ENCODE results near the gene MYO15A.

Gene MYO15A

GRCh38 chr17:18146980-18147379 lies 38.4 kb downstream of the MYO15A start:
- Histone ChIP-seq H3K36me3 (ENCODE audit: control insufficient read depth, insufficient read depth, low read length) (no peaks in the 10 kb centered on the region), H3K4me2 (ENCODE audit: low read length) (no peak overlapping the region), H3K4me3 (ENCODE audit: low read depth, low read length) (no peak overlapping the region), H3K27me3 (ENCODE audit: control insufficient read depth, insufficient read depth, low read length) (no peaks in the 10 kb centered on the region), H2AFZ (no peak overlapping the region), H3K9ac (no peak overlapping the region), H3K79me2 (no peaks in the 10 kb centered on the region), H3K9me3 (ENCODE audit: control insufficient read depth, low read length) (no peaks in the 10 kb centered on the region), H3K27ac (no peak overlapping the region), H3K4me1 (no peaks in the 10 kb centered on the region)
- TF ChIP-seq, protein P1, sequence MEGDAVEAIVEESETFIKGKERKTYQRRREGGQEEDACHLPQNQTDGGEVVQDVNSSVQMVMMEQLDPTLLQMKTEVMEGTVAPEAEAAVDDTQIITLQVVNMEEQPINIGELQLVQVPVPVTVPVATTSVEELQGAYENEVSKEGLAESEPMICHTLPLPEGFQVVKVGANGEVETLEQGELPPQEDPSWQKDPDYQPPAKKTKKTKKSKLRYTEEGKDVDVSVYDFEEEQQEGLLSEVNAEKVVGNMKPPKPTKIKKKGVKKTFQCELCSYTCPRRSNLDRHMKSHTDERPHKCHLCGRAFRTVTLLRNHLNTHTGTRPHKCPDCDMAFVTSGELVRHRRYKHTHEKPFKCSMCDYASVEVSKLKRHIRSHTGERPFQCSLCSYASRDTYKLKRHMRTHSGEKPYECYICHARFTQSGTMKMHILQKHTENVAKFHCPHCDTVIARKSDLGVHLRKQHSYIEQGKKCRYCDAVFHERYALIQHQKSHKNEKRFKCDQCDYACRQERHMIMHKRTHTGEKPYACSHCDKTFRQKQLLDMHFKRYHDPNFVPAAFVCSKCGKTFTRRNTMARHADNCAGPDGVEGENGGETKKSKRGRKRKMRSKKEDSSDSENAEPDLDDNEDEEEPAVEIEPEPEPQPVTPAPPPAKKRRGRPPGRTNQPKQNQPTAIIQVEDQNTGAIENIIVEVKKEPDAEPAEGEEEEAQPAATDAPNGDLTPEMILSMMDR (IDR thresholded peaks at IDR 0.05): no peak

GRCh38 chr17:18148586-18148985 lies 40.0 kb downstream of the MYO15A start:
- no peaks in the 10 kb centered on the region for H3K36me3 ChIP-seq (ENCODE audit: control insufficient read depth, insufficient read depth, low read length)
- H3K9ac ChIP-seq: no peak overlapping the region
- no peaks in the 10 kb centered on the region for H3K9me3 ChIP-seq (ENCODE audit: control insufficient read depth, low read length)
- H3K27me3 ChIP-seq (ENCODE audit: control insufficient read depth, insufficient read depth, low read length): no peaks in the 10 kb centered on the region
- no peak overlapping the region for H3K4me2 ChIP-seq (ENCODE audit: low read length)
- H2AFZ ChIP-seq: no peak overlapping the region
- H3K79me2 ChIP-seq: no peaks in the 10 kb centered on the region
- TF ChIP-seq, protein P1 (IDR thresholded peaks at IDR 0.05): no peak
- no peak overlapping the region for H3K27ac ChIP-seq
- H3K4me3 ChIP-seq (ENCODE audit: low read depth, low read length): no peak overlapping the region
- H3K4me1 ChIP-seq: no peaks in the 10 kb centered on the region

DNA sequence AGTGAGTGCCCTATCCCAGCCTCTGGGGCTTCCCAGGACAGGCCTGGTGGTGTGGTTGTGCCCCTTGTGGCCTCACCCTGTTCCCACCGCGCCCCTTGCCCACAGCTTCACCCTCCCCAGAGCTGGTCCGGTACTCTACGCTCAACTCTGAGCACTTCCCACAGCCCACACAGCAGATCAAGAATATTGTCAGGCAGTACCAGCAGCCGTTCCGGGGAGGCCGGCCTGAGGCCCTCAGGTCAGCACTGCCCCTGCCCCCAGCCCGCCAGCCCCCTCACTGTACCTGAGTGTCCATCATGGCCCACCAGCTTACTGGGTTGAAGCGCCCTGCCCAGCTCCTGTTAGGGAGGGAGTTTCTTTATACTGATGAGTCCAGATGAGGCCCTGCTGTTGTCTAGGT lies 42.7 kb downstream of the MYO15A start:
- Histone ChIP-seq H3K9me3 (ENCODE audit: control insufficient read depth, low read length) (no peaks in the 10 kb centered on the region), H3K9ac (no peak overlapping the region)
- TF ChIP-seq, protein P1 (IDR thresholded peaks at IDR 0.05): no peak

DNA sequence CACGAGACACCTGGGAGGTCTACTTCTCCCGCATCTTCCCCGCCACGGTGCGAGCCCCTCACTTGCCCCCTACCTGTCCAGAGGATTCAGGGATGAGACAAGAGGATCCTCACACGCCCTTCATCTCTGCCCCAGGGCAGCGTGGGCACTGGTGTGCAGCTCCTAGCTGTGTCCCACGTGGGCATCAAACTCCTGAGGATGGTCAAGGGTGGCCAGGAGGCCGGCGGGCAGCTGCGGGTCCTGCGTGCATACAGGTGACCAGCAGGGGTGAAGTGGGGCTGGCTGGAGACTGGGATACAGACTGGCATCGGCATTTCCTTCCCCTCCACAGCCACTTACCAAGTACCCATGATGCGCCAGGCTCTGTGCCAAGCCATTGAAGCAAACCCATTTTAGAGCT lies 46.6 kb downstream of the MYO15A start:
- no peaks in the 10 kb centered on the region for H3K36me3 ChIP-seq (ENCODE audit: control insufficient read depth, insufficient read depth, low read length)
- TF ChIP-seq, protein P1 (IDR thresholded peaks at IDR 0.05): no peak
- no peak overlapping the region for H3K27ac ChIP-seq
- H3K27me3 ChIP-seq (ENCODE audit: control insufficient read depth, insufficient read depth, low read length): no peaks in the 10 kb centered on the region
- no peak overlapping the region for H3K9ac ChIP-seq
- H3K9me3 ChIP-seq (ENCODE audit: control insufficient read depth, low read length): no peaks in the 10 kb centered on the region
- no peak overlapping the region for H2AFZ ChIP-seq
- H3K4me3 ChIP-seq (ENCODE audit: low read depth, low read length): no peak overlapping the region
- H3K4me2 ChIP-seq (ENCODE audit: low read length): no peak overlapping the region
- H3K4me1 ChIP-seq: no peaks in the 10 kb centered on the region
- H3K79me2 ChIP-seq: no peaks in the 10 kb centered on the region

More for the DNA sequence above, 42.7 kb downstream of the MYO15A start:
- Histone ChIP-seq H3K4me3 (ENCODE audit: low read depth, low read length) (no peak overlapping the region), H3K36me3 (ENCODE audit: control insufficient read depth, insufficient read depth, low read length) (no peaks in the 10 kb centered on the region), H3K4me2 (ENCODE audit: low read length) (no peak overlapping the region), H3K4me1 (no peaks in the 10 kb centered on the region), H3K79me2 (no peaks in the 10 kb centered on the region), H3K27ac (no peak overlapping the region), H3K27me3 (ENCODE audit: control insufficient read depth, insufficient read depth, low read length) (no peaks in the 10 kb centered on the region), H2AFZ (no peak overlapping the region)

GRCh38 chr17:18156171-18156975 lies 47.8 kb downstream of the MYO15A start:
- Histone ChIP-seq H3K27ac (no peak overlapping the region), H3K9ac (no peak overlapping the region), H3K4me3 (ENCODE audit: low read depth, low read length) (no peak overlapping the region), H2AFZ (no peak overlapping the region), H3K27me3 (ENCODE audit: control insufficient read depth, insufficient read depth, low read length) (no peaks in the 10 kb centered on the region), H3K36me3 (ENCODE audit: control insufficient read depth, insufficient read depth, low read length) (no peaks in the 10 kb centered on the region), H3K9me3 (ENCODE audit: control insufficient read depth, low read length) (no peaks in the 10 kb centered on the region), H3K79me2 (no peaks in the 10 kb centered on the region), H3K4me1 (no peaks in the 10 kb centered on the region), H3K4me2 (ENCODE audit: low read length) (no peak overlapping the region)
- TF ChIP-seq, protein P1 (IDR thresholded peaks at IDR 0.05): no peak
